Left colon (tissue), 2 donors: ENCODE measurements around the gene LAMC3. TPM values are rescaled to one million over a fixed set of nuclear protein-coding genes. Genes with fewer than 3 reads are reported as not detected.
"Not testable (repeated sequence)": the region's sequence is repeated elsewhere in the genome, so short reads cannot be mapped to it uniquely, and the experiment has no call there.

ENCODE experiments used
- ATAC-seq: fragments of 200-7000 bp; cut with Tn5 transposase; one replicate; pipeline ENCODE4 v1.9.1; 2020; ENCODE audit warnings: mild to moderate bottlenecking, moderate library complexity
- DNase-seq, 2 donors: peaks; one replicate each; pipeline ENCODE4 v3.0.0-alpha.2; 2020
- intact Hi-C, 2 donors: fragments of 100-400 bp; cut with DNase I in 1 of 2; cut with micrococcal nuclease in 1 of 2; formaldehyde crosslinking; loops; one replicate each; pipeline versions ENCODE4 v1.11.2 to v1.14.0; 2022; cut with DNase I, micrococcal nuclease
- total RNA-seq, 2 donors: library from RNA; stranded (reverse); fragmentation: NEBNext Ultra II Directional; extraction: Animal tissue kit (Norgen Biotek cat#: 25700); gene quantifications; one replicate each; pipeline ENCODE4 v1.2.1, GENCODE V29; 2021
- donor health status: DM: no; HTN: no; CAD: no.
- donor health status: DM: yes; HTN: yes; CAD: no.

The LAMC3 gene
- total RNA-seq, 2 donors from 2014 or later = 0.82 to 1.3 TPM

DNA sequence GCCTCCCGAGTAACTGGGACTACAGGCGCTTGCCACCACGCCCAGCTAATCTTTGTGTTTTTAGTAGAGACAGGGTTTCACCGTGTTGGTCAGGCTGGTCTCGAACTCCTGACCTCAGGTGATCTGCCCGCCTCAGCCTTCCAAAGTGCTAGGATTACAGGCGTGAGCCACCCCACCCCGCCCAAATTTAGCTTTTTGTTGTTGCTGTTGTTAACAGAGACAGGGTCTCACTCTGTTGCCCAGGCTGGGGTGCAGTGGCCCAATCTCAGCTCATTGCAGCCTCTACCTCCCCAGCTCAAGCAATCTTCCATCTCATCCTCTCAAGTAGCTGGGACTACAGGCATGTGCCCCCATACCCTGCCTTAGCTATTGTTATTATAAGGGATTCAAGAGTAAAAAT, 90.9 kb downstream of the LAMC3 start:
- ATAC-seq, DNase-seq, intact Hi-C loops: not testable (repeated sequence)

GRCh38 chr9:131100445-131100844, 91.5 kb downstream of the LAMC3 start:
- intact Hi-C loops = no loop called here
- ATAC-seq = no peak
- DNase-seq = no peak

- no peak for DNase-seq
- intact Hi-C loops = no loop called here
- no peak for ATAC-seq
These were observed 92.4 kb downstream of the LAMC3 start for GRCh38 chr9:131101207-131101964.

DNA sequence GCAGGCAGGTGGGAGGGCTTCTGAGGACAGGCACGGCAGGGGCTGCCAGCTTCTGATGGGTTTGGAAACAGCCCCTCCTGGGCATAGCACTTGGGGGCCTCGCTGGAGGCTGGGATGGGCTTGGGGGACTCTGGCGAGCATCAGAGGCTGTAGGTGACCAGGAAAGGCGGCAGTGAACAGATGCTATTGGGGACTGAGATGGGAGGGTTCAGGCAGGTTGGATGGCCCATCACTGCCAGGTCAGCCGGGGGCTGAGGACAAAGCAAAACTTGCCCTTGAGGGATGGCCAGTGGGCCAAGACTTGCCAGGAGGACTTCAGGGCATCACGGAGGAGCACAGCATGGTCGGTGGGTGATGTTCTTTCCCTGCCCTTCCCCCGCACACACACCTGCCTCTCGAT, 94.0 kb downstream of the LAMC3 start:
- intact Hi-C loops = no loop called here
- no peak for ATAC-seq
- DNase-seq = no peak

DNA sequence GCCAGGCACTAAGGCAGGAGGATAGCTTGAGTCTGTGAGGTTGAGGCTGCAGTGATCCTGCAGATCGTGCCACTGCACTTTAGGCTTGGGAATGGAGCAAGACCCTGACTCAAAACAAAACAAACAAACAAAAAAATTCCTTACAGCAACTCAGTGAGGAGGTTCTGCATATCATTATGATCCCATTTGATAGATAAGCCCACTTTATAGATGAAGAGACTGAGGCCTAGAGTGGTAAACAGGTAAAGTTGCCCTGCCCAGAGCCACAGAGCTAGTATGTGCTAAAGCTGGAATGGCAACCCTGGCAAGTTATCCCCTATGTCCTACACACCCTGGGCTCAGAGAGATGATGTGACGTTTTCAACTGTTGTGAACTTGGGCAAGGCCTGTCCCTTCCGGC, 94.6 kb downstream of the LAMC3 start:
- no peak for ATAC-seq
- no peak for DNase-seq
- intact Hi-C loops = no loop called here

- intact Hi-C loops = no loop called here
- ATAC-seq (no peak), DNase-seq (no peak)
These were observed 95.2 kb downstream of the LAMC3 start for GRCh38 chr9:131104016-131104740.

DNA sequence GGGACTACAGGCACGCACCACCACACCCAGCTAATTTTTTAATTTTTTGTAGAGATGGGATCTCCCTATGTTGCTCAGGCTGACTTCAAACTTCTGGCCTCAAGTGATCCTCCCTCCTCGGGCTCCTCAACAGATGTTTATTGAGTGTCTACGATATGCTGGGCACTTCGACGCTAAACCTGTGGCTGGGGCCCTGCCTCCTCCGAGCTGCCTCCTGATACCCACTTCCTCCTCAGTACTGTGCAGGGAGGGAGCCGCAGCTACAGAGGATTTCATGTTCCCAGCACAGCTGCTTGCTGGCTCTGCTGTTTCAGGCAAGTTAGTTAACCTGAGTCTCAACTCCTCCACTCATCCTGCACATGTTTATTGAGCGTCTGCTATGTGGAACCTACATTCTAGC, 97.0 kb downstream of the LAMC3 start:
- no peak for ATAC-seq

DNA sequence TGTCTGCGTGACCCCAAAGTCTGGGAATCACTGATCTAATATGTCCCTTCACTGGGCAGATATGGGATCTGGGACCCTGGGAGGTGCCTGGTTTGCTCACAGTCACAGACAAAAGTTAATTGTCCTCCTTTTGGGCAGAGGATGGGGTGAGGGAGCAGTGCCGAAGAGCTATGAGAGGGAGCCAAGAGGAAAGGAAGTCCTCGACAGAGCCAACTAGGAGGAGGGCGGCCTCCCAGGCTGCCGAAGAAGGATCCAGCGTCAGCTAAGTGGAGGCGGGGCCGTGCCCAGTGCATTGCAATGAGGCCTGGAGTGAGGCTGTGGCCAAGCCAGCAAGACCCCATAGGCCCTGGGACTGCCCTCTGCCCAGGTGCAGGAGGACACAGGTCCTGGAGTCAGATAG, 98.8 kb downstream of the LAMC3 start:
- intact Hi-C loops = no loop called here
- no peak for DNase-seq
- no peak for ATAC-seq

More for the DNA sequence above, 97.0 kb downstream of the LAMC3 start:
- intact Hi-C loops = no loop called here
- DNase-seq = no peak

DNA sequence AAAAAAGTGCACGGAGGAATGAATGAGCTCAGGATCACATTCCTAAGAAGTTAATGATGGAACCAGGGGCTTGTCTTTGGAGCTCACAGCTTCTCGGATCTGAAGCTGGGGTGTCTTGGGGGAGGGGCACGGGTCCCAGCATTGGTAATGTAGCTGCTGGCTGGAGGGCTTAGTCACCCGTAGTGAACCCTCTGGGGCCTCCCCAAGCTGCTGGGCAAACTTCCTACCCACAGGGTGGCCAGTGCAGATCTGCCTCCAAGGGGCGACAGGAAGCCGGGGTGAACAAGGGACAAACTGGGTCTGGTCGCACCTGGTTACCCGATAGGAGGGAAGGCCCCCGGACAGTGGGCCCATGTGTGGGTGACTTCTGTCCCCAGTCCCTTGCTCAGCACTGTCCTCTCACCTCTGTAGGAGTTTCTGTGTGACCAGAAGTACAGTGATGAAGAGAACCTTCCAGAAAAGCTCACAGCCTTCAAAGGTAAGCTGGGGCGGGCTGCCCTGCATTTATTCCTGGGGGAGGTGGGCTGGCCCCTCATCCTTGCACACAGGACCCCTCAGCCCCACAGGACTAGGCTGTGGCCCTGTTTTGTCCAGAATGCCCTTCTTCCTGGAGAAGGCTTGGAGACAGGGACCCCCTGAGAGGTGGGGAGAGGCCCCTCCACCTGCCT, 102.3 kb downstream of the LAMC3 start:
- intact Hi-C loops = no loop called here
- DNase-seq (no peak), ATAC-seq (no peak)

- intact Hi-C loops = no loop called here
- ATAC-seq (no peak), DNase-seq (peak in 1 of 2 donors; percentile 17)
These were observed 102.9 kb downstream of the LAMC3 start for GRCh38 chr9:131111854-131112311.

DNA sequence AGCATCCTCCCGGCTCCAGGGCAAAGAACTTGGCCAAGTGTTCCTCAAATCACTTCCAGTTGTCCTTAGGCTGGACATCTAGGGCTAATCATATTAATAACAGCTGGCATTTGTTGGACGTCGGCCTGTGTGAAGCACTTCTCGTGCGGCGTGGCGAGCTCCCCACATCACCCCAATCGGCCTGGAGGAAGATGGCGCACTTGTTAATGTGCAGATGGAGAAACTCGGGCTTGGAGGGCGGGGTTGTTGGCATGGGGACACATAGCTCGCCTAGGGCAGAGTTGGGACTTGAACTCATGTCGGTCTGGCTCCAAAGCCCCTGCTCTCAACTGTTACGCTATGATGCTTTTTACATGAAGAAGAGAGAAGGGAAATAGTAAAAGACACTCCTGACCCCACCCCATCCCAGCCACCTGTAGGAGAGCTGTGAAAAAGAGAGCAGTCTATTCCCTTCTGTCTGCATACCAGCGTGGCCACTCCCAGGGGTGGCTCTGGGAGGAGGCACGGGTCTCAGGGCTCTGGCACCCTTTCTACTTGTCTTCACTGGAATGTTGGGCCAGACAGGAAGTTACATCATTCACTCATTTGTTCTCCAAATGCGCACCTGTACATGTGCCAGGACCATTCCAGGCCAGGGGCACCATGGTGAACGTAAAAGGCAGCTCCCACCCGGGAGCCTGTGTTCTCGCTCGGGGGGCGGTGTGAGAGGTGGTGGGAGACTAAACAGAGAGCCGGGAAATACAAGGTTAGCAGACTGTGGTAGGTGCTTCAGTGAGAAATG, 103.6 kb downstream of the LAMC3 start:
- DNase-seq (peak in 1 of 2 donors; percentile 17), ATAC-seq (no peak)
- intact Hi-C loops = no loop called here

GRCh38 chr9:131113655-131114054, 104.7 kb downstream of the LAMC3 start:
- DNase-seq = peak in 1 of 2 donors; percentile 7
- ATAC-seq = no peak
- intact Hi-C loops = no loop called here

- intact Hi-C loops = no loop called here
- ATAC-seq = no peak
These were observed 105.1 kb downstream of the LAMC3 start for GRCh38 chr9:131114084-131114535.

DNA sequence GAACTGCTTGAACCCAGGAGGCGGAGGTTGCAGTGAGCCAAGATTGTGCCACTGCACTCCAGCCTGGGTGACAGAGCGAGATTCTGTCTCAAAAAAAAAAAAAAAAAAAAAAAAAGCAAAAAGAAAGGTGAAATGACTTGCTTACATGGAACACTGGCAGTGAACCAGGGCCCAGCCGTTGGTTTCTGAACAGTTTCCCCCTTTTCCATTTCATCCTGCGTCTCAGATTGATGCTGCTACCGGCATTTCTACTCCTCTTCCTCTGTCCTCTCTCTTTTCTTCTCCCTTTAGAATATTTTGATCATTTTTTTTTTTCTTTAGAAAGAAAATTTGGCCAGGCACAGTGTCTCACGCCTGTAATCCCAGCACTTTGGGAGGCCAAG, 106.4 kb downstream of the LAMC3 start:
- ATAC-seq, DNase-seq, intact Hi-C loops: not testable (repeated sequence)

More at GRCh38 chr9:131114084-131114535, 105.1 kb downstream of the LAMC3 start:
- peak in 1 of 2 donors; percentile 13 for DNase-seq

DNA sequence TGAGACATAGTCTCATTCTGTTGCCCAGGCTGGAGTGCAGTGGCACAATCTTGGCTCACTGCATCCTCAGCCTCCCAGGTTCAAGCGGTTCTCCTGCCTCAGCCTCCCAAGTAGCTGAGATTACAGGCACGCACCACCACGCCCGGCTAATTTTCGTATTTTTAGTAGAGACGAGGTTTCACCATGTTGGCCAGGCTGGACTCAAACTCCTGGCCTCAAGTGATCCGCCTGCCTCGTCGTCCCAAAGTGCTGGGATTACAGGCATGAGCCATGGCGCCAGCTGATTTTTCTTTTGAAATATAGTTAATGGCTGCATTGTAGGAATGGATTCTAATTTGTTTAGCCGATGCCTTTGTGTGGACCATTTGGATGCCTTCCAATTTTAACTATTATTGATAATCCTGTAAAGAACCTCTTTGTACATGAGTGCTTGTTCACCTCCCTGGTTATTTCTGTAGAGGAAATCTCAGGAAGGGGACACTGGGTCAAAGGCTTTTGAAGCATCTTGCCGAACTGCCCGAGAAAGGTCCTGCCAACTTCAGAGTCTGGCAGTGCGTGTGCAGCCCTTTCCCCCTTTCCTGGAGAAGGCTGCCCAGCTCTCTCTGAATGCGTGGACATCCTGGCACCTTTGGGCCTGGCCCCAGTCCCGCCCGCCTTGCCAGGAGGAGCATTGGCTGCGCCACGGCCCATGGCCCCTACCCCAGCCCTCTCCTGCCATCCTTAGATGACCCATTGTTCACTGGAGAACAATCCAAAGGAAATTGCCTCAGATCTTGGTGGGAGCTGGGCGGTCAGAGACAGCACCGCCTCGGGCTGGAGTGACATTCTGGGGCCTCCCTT, 107.5 kb downstream of the LAMC3 start:
- DNase-seq (no peak), ATAC-seq (no peak)
- intact Hi-C loops = no loop called here

GRCh38 chr9:131117121-131117761, 108.3 kb downstream of the LAMC3 start:
- no peak for DNase-seq
- no peak for ATAC-seq
- intact Hi-C loops = no loop called here

DNA sequence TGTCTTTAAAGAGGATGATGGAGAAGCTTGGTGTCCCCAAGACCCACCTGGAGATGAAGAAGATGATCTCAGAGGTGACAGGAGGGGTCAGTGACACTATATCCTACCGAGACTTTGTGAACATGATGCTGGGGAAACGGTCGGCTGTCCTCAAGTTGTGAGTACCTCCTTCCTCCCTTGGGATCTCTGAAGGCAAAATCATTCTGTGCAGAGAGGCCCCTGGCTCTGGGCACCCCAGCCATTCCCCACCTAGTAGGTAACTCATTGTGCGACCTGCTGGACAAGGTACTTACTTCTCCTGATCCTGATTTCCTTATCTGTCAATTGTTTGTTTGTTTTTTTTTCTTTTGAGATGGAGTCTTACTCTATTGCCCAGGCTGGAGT, 108.8 kb downstream of the LAMC3 start:
- ATAC-seq (no peak), DNase-seq (no peak)
- intact Hi-C loops = no loop called here

GRCh38 chr9:131119600-131119999, 110.6 kb downstream of the LAMC3 start:
- intact Hi-C loops = no loop called here
- DNase-seq (no peak), ATAC-seq (no peak)
